ENCODE measurements around the gene AFAP1L2.

The AFAP1L2 gene

DNA sequence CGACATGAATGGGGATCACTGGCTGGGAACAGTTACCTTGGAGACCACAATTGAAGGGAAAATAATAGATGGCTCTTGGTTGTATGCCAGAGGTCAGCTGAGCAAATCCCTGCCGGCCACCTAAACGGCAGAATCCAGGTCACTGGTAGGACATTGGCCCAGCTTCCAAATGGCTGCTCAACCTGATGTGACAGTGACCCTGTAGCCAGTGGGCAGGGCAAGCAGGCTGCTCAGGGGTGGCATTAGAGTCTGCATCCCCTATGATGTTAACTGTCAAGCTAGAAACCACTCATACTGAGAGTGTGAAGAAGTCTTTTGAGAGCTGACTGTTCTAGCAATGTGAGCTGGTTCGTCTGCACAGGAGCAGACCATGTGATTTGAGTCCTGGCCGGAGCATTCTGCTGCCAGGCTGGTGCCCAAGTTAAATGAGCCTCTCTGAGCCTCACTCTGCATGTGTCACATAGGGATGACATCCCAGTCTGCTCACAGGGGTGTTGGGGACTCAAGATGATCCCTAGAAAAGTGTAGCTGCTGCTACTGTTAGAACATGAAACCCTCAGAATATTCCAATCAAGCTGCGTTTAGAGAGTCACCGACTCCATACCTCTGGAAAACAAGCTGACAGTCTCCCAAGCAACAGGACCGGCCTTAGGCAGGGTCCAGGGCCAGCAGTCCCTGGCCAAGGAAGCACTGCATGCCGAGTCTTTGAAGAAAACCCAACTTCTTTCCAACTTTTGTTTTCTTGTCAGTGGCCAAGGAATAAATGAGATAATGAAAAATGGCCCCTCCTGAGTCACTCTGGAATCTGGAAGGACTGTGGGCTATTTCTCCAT, 95.6 kb downstream of the AFAP1L2 start:
- TF ChIP-seq, protein P1, sequence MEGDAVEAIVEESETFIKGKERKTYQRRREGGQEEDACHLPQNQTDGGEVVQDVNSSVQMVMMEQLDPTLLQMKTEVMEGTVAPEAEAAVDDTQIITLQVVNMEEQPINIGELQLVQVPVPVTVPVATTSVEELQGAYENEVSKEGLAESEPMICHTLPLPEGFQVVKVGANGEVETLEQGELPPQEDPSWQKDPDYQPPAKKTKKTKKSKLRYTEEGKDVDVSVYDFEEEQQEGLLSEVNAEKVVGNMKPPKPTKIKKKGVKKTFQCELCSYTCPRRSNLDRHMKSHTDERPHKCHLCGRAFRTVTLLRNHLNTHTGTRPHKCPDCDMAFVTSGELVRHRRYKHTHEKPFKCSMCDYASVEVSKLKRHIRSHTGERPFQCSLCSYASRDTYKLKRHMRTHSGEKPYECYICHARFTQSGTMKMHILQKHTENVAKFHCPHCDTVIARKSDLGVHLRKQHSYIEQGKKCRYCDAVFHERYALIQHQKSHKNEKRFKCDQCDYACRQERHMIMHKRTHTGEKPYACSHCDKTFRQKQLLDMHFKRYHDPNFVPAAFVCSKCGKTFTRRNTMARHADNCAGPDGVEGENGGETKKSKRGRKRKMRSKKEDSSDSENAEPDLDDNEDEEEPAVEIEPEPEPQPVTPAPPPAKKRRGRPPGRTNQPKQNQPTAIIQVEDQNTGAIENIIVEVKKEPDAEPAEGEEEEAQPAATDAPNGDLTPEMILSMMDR (IDR thresholded peaks at IDR 0.05; ENCODE audit: control insufficient read depth, extremely low read depth, insufficient read depth) = no peak
- DNase-seq (ENCODE audit: low read depth) = no peak
- H3K4me3 ChIP-seq (ENCODE audit: low read depth, low read length) = no peak overlapping the region

DNA sequence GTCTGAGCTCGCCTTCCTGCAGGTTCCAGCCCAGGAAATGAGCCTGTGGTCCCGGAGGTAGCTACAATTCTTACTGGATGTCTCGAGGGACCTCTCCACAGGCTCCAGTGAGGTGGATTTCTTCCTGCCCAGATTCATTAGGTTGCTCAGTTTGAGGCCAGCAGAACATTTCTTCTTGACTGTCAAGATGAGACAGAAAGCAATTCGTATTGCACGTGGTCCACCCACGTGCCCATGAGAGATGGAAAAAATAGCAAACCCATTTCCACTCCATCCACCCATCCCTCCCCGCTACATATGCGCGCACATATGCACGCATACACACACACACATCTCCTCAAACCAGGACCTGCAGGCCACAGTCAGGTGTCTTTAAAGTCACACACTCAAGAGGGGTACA, 96.6 kb downstream of the AFAP1L2 start:
- no peak overlapping the region for H3K4me3 ChIP-seq (ENCODE audit: low read depth, low read length)
- DNase-seq (ENCODE audit: low read depth) = no peak
- TF ChIP-seq, protein P1 (IDR thresholded peaks at IDR 0.05; ENCODE audit: control insufficient read depth, extremely low read depth, insufficient read depth) = no peak

DNA sequence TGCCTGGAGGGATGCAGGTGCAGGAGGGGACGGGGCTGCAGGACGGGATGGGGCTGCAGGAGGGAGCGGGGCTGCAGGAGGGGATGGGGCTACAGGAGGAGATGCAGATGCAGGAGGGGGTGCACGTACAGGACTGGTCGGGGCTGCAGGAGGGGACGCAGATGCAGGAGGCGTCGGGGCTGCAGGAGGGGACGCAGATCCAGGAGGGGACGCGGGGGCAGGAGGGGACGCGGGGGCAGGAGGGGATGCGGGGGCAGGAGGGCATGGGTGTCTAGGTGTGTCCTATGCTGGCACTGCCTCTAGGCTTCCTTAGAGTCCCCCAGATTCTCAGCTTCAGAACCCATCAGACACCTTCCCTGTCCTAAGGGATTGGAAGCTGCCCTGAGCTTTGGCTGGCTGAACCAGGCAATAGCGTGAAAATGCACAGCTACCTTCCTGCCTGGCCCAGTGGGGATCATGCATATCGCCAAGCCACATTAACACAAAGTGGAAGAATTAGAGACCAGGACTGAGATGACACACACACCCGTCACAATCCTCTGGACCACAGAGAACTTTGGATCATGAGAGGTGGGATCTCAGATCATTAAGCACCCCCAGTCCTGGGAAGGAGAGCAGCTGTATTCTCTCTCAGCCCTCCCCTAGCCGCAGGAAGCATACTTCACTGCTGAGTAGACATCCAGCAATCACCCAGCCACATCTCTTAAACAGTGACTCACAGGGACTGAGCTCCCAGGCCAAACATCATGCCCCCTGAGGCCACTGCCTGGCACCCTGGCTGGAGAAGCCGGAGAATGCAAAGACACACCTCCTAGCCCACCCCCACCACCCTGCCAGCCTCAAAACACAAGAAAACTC, 98.0 kb downstream of the AFAP1L2 start:
- no peak overlapping the region for H3K4me3 ChIP-seq (ENCODE audit: low read depth, low read length)
- TF ChIP-seq, protein P1 (IDR thresholded peaks at IDR 0.05; ENCODE audit: control insufficient read depth, extremely low read depth, insufficient read depth) = no peak
- no peak for DNase-seq (ENCODE audit: low read depth)

DNA sequence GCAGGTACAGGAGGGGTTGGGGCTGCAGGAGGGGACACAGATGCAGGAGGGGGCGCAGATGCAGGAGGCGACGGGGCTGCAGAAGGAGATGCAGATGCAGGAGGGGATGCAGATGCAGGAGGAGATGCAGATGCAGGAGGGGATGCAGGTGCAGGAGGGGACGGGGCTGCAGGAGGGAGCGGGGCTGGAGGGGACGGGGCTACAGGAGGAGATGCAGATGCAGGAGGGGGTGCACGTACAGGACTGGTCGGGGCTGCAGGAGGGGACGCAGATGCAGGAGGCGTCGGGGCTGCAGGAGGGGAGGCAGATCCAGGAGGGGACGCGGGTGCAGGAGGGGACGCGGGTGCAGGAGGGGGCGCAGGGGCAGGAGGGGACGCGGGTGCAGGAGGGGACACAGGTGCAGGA, 98.8 kb downstream of the AFAP1L2 start:
- H3K4me3 ChIP-seq (ENCODE audit: low read depth, low read length) = no peak overlapping the region
- DNase-seq (ENCODE audit: low read depth) = no peak
- TF ChIP-seq, protein P1 (IDR thresholded peaks at IDR 0.05; ENCODE audit: control insufficient read depth, extremely low read depth, insufficient read depth) = no peak

DNA sequence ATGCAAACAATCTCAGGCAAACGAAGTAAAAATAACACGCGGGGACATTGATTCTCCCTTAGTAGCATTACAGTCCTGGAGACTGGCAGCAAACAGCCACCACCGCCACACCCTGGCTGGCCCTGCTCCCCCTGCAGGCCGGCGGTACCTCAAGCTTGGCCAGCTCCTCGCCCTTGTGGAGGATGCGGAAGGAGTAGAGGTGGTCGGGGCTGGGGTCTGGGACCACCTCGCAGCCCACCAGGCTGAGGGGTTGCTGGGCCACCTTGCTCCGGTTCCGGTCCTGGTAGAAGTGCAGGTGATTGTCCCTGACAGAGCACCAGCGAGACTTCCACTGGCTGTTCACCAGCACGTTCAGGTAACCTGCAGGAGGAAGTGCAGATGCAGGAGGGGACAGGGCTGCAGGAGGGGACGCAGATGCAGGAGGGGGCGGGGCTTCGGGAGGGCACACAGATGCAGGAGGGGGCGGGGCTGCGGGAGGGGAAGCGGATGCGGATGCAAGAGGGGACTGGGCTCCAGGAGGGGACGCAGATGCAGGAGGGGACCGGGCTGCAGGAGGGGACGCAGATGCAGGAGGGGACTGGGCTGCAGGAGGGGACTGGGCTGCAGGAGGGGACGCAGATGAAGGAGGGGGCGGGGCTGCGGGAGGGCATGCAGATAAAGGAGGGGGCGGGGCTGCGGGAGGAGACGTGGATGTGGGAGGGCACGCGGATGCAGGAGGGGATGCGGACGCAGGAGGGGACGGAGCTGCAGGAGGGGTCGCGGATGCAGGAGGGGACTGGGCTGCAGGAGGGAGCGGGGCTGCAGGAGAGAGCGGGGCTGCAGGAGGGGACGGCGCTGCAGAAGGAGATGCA, 99.5 kb downstream of the AFAP1L2 start:
- no peak for DNase-seq (ENCODE audit: low read depth)
- TF ChIP-seq, protein P1 (IDR thresholded peaks at IDR 0.05; ENCODE audit: control insufficient read depth, extremely low read depth, insufficient read depth) = peak; percentile 69
- H3K4me3 ChIP-seq (ENCODE audit: low read depth, low read length) = no peak overlapping the region

DNA sequence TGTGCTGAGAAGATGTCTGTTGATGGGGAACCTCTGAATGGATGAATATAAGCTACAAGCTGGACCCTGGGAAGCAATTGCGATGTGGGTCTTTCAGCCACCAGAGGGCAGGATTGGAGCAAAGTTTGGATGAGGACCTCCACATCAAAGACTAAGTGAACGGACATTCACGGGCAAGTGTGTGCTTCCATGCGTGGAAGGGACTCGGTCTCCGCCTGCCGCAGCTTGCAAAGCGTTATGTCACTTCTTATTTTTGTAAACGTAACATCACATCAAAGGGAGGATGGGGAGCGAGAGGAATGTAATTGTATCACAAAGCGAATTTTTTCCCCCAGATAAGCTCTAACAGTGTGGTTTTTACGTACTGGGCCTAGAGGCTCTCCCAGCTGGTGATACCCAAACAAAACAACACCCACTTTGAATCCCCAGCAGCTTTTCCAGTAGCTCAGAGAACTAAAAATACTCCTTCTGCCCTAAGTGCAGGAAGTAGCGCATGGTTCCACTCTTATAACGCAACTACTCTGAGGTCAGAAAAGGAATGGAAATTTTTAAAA, 100.2 kb downstream of the AFAP1L2 start:
- no peak overlapping the region for H3K4me3 ChIP-seq (ENCODE audit: low read depth, low read length)
- TF ChIP-seq, protein P1 (IDR thresholded peaks at IDR 0.05; ENCODE audit: control insufficient read depth, extremely low read depth, insufficient read depth) = peak; percentile 86
- DNase-seq (ENCODE audit: low read depth) = peak; percentile 48
